Cardiac fibroblast (primary cell): ENCODE measurements around the gene COX5A.

Experiments used
- DNase-seq, 2 donors: peaks; one replicate each; pipeline versions ENCODE4 v3.0.0 to v3.0.0-alpha.2; 2010; ENCODE audit warnings: low read depth in 2 of 2
- H3K4me3 ChIP-seq, 2 donors: replicated peaks in 1 of 2; 1 replicate in 1 of 2; 2 replicates in 1 of 2; pipeline ENCODE4 v1.5.1; 2011; ENCODE audit warnings: low read depth in 2 of 2, low read length in 2 of 2, mild to moderate bottlenecking in 2 of 2, moderate library complexity in 1 of 2
- TF ChIP-seq, protein P1 (sequence below): IDR thresholded peaks from one replicate; pipeline ENCODE4 v1.5.1; 2011; ENCODE audit warnings: low read depth, mild to moderate bottlenecking, low read length, inconsistent platforms

COX5A gene

DNA sequence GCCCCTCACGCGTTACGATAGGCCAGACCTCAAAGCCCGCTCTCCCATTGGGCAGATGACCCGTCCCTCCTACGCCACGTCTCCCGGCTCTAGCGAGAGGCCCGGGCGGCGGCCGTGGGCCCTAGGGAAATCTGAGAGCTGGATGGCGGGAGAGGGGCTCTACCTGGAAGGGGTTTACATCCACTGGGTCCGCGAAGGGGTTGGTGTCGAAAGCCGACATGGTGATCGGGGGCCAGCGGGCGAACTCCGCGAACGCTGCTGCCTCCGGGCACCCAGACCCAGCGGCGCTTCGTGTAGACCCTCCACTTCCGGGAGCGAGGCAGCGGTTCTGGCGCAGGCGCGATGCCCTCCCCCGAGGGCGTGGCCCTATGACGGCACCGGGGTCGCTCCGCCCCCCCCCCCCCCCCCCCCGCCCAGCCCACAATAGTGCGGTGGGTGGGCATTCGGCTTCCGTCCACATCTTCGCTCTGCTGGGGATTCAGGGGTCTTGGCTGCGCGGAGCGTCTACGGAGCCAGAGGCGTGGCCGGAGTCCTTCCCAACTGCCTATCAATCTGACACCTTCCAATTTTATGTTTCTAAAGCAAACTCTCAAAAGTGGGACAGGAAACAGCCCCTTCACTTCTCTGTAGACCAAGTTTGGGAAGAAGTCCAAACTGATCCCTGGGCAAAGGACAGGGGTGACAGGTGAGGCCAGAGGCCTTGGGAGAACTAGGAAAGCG lies 64.7 kb downstream of the COX5A start, which contains the start of gene SCAMP2:
TSS of gene SCAMP2 (minus strand) at position 330 of the 720 bp plus-strand sequence. CDS start at position 220, 110 bp downstream.
- TF ChIP-seq, protein P1, sequence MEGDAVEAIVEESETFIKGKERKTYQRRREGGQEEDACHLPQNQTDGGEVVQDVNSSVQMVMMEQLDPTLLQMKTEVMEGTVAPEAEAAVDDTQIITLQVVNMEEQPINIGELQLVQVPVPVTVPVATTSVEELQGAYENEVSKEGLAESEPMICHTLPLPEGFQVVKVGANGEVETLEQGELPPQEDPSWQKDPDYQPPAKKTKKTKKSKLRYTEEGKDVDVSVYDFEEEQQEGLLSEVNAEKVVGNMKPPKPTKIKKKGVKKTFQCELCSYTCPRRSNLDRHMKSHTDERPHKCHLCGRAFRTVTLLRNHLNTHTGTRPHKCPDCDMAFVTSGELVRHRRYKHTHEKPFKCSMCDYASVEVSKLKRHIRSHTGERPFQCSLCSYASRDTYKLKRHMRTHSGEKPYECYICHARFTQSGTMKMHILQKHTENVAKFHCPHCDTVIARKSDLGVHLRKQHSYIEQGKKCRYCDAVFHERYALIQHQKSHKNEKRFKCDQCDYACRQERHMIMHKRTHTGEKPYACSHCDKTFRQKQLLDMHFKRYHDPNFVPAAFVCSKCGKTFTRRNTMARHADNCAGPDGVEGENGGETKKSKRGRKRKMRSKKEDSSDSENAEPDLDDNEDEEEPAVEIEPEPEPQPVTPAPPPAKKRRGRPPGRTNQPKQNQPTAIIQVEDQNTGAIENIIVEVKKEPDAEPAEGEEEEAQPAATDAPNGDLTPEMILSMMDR: no peak
- DNase-seq: peak; percentile 96 to 97
- H3K4me3 ChIP-seq: peak within 1 kb of the TSS; percentile 76 to 86

DNA sequence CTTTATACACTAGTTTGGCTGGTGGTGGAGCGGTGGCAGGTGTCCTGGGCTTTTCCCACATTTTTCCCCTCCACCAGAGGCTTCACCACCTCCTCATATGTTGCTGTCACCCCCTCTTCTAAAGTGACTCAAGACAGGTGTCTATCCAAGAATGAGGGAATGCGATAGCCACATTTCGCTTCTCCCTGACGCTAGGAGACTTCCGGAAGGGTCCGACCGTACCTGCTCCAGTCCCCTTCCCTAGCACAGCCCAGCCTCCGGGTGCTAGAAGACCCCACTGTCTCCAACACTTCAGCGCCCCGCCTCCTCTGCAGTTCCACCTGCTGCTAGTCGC lies 65.2 kb downstream of the COX5A start:
- TF ChIP-seq, protein P1: no peak
- H3K4me3 ChIP-seq: peak overlapping the region; percentile 76 to 86
- no peak for DNase-seq

DNA sequence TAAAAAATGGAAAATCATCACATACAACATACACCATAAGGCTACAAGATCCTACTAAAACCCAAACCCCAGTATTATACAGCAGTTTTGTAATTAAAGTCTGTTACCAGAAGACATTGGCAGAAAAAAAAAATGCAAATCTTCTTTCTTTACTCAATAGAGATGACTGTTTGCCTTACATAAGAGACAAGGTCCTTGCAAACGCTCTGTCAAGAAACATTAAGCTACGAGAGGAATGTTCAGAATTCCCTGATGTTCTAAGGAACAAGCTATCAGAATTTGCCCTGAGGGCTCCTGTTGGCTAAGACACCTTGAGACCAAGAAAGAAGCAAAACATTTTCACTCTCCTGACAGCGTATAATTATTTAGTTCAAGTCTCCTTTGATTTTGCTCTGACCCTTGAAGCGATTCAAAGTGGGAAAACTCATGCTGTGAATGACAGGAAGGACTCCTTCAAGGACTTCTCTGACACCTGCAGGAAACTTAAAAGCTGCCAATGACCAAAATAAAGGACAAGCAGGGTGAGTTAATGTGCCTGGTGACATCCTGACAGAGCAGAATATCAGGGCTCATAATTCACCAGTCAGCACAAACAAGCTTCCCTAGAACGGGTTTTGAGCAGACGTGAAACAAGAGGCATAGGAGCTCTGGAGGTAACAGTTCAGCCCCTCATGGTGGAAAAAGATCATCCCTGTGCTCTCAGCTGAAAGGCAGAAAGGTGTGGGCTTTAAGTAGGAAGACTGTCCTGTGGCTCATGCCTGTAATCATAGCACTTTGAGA lies 67.2 kb downstream of the COX5A start:
- DNase-seq: no peak
- TF ChIP-seq, protein P1: no peak
- H3K4me3 ChIP-seq: no peak overlapping the region
